Nephron progenitor cell (in vitro differentiated cells): ENCODE results near the gene SLC30A7.

ENCODE experiments used
- DNase-seq: peaks from one replicate; pipeline ENCODE4 v3.0.0; 2021
- H3K27ac Mint-ChIP-seq: 2 replicates; pipeline ENCODE4 v1.8.0; 2021; ENCODE audit warnings: mild to moderate bottlenecking, moderate library complexity, mixed read lengths
- H3K27me3 Mint-ChIP-seq: 2 replicates; pipeline ENCODE4 v1.8.0; 2021; ENCODE audit warnings: mild to moderate bottlenecking, low read depth, mixed read lengths; ENCODE audit not compliant: poor library complexity
- H3K36me3 Mint-ChIP-seq: 2 replicates; pipeline ENCODE4 v1.8.0; 2021; ENCODE audit warnings: low read depth, mixed read lengths
- H3K4me1 Mint-ChIP-seq: 2 replicates; pipeline ENCODE4 v1.8.0; 2021; ENCODE audit warnings: mixed read lengths
- H3K4me3 Mint-ChIP-seq: 2 replicates; pipeline ENCODE4 v1.8.0; 2021; ENCODE audit warnings: mild to moderate bottlenecking, moderate library complexity, mixed read lengths
- H3K9me3 Mint-ChIP-seq: 2 replicates; pipeline ENCODE4 v1.8.0; 2021; ENCODE audit warnings: mild to moderate bottlenecking, moderate library complexity, mixed read lengths
- TF ChIP-seq, protein P1 (sequence below): fragments of 200-600 bp; sonication (generic); IDR thresholded peaks from 2 replicates; pipeline ENCODE4 v1.5.0; 2021; ENCODE audit warnings: antibody characterized with exemption

SLC30A7 gene

DNA sequence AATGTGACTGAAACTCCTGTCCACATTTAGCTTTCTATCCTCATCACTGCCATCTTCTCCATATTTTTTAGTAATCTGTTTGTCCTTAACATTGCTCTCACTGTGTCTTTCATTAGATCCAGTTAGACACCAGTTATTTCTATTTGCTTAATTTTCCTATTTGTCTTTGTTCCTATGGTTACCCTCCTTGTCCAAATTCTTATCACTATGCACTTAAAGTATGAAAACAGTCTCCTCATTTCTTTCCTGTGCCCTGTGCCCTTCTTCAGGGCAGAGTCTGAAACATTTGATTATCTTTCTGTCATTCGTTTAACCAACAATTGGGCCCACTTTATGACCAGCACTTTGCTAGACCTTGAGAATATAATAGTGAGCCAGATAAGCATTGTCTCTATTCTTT is 64.2 kb downstream of the SLC30A7 start:
- DNase-seq = no peak
- Mint-ChIP-seq H3K4me1 (no peaks in the 10 kb centered on the region), H3K9me3 (no peaks in the 10 kb centered on the region), H3K27me3 (no peaks in the 10 kb centered on the region), H3K4me3 (no peak overlapping the region), H3K27ac (no peak overlapping the region), H3K36me3 (peaks cover 28% of the 10 kb centered on the region)
- TF ChIP-seq, protein P1, sequence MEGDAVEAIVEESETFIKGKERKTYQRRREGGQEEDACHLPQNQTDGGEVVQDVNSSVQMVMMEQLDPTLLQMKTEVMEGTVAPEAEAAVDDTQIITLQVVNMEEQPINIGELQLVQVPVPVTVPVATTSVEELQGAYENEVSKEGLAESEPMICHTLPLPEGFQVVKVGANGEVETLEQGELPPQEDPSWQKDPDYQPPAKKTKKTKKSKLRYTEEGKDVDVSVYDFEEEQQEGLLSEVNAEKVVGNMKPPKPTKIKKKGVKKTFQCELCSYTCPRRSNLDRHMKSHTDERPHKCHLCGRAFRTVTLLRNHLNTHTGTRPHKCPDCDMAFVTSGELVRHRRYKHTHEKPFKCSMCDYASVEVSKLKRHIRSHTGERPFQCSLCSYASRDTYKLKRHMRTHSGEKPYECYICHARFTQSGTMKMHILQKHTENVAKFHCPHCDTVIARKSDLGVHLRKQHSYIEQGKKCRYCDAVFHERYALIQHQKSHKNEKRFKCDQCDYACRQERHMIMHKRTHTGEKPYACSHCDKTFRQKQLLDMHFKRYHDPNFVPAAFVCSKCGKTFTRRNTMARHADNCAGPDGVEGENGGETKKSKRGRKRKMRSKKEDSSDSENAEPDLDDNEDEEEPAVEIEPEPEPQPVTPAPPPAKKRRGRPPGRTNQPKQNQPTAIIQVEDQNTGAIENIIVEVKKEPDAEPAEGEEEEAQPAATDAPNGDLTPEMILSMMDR = no peak

DNA sequence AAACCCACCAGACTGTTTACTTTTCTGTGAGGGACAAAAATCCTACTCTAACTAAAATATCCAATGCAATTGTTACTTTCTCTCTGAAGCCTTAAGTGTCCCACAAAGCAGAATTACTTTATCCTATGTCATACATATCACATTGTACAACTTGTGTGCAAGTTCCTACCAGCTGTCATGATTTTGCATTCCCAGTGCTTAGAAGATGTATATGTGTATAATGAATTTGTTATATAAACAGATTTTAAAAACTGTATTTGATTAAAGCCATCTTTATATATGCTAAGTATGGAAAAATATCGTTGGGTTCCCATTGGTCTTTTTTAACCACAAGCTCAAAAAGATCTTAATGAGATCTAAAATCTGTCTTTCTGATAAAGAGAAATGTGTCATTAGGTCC is 72.7 kb downstream of the SLC30A7 start:
- TF ChIP-seq, protein P1 = no peak
- H3K4me1 Mint-ChIP-seq = no peaks in the 10 kb centered on the region
- H3K27ac Mint-ChIP-seq = no peak overlapping the region

DNA sequence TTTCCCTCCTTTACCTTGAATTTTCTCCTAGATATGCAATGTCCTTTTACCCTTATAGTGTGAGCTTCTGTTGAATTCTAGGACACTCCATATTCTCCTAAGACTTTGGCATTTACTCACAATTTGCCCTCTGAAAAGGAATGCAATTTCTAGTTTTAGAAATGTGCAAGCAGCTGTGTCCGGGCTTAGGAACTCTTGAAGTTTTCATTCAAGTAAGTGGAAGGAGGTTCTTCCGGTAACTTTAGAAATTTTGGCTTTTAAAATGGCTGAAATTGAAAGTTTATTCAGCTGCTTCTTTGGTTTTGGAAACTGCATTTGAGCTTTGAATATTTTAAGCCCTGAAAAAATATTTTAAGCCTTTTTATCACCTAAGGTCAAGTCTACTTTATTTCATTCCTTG is 73.4 kb downstream of the SLC30A7 start:
- Mint-ChIP-seq H3K27ac (no peak overlapping the region), H3K36me3 (peaks cover 32% of the 10 kb centered on the region), H3K27me3 (no peaks in the 10 kb centered on the region), H3K4me1 (no peaks in the 10 kb centered on the region), H3K4me3 (no peak overlapping the region), H3K9me3 (no peaks in the 10 kb centered on the region)
- no peak for DNase-seq
- TF ChIP-seq, protein P1 = no peak

More for the DNA sequence above, 72.7 kb downstream of the SLC30A7 start:
- peaks cover 28% of the 10 kb centered on the region for H3K36me3 Mint-ChIP-seq
- H3K9me3 Mint-ChIP-seq = no peaks in the 10 kb centered on the region
- H3K4me3 Mint-ChIP-seq = no peak overlapping the region
- no peaks in the 10 kb centered on the region for H3K27me3 Mint-ChIP-seq
- no peak for DNase-seq

DNA sequence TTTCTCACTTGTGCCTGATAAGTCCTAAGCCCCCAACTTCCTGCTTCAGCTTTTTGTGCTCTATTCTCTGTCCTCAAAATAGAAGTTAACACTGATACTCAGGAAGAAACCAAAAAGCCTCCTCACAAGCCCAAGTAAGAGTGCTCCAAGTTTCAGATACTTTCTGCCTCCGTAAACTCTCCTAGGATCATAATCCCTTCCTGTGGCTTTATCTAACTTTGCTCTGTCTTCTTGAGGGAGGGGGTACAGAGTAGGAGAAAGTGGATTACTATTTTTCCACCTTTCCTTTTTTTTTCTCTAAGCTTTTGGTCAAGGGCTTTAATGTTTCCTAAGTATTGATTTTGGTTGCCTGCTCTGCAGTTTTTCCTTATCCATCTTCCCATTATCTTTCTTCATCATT is 75.1 kb downstream of the SLC30A7 start:
- TF ChIP-seq, protein P1 = no peak
- peak overlapping the region; percentile 33 for H3K27ac Mint-ChIP-seq
- peaks cover 32% of the 10 kb centered on the region for H3K36me3 Mint-ChIP-seq
- no peaks in the 10 kb centered on the region for H3K27me3 Mint-ChIP-seq
- no peak overlapping the region for H3K4me3 Mint-ChIP-seq
- H3K9me3 Mint-ChIP-seq = no peaks in the 10 kb centered on the region
- no peak for DNase-seq
- no peaks in the 10 kb centered on the region for H3K4me1 Mint-ChIP-seq

DNA sequence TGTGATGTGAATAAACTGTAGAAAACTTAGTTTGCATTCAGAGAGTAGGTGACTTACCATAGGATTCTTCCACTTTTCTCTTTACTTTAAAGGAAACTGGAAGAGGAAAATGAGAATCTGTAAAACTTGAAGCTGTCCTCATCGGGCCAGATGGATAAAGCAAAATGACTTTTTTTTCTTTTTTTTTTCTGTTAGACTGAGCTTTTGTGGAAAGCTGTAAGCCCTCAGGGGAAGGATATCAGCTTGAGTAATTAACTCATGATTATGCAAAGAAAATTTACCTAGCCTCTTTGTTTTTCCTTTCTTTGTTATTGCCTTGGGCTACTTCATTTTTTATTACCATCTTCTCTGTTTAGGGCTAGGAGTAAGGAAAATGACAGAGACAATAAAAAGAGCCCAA is 76.3 kb downstream of the SLC30A7 start:
- Mint-ChIP-seq H3K36me3 (peaks cover 36% of the 10 kb centered on the region), H3K4me1 (no peaks in the 10 kb centered on the region), H3K27me3 (no peaks in the 10 kb centered on the region), H3K4me3 (no peak overlapping the region), H3K9me3 (no peaks in the 10 kb centered on the region), H3K27ac (no peak overlapping the region)
- DNase-seq = no peak
- TF ChIP-seq, protein P1 = no peak

DNA sequence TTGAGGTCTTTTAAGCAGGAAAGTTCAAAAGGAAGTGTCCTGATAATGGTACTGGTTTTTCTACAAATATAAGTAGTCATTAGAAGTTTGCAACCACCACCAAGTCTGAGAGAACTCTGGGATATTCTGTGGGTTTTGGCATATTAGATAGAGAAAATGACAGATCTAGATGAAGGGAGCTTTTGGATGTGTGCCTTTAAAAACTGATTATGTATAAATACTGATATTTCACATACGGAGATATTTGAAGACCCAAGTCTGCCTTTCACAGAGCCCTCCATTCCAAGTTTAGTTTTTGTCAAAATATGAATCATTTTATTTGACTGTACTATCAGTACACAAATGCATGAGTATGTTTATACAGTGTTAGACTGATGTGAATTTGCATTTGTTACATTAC is 81.0 kb downstream of the SLC30A7 start:
- TF ChIP-seq, protein P1 = no peak
- Mint-ChIP-seq H3K36me3 (peaks cover 45% of the 10 kb centered on the region), H3K4me3 (no peak overlapping the region), H3K27ac (peak overlapping the region; percentile 36), H3K9me3 (no peaks in the 10 kb centered on the region), H3K4me1 (no peaks in the 10 kb centered on the region), H3K27me3 (no peaks in the 10 kb centered on the region)
- DNase-seq = no peak
